Natural killer cell (primary cell): Measurements from ENCODE around the gene KCNA2. TPM values are rescaled to one million over a fixed set of nuclear protein-coding genes. Genes with fewer than 3 reads are reported as not detected.
A peak's percentile ranks its signal among the peaks of the same experiment; 100 is the strongest.

Experiments
- ATAC-seq, 3 donors: fragments of 150-1000 bp in 2 of 3; fragments of 200-7000 bp in 1 of 3; cut with Tn5 transposase; 1 replicate in 1 of 3; 2 replicates in 2 of 3; pipeline ENCODE4 v1.10.0; 2021; ENCODE audit warnings: mild to moderate bottlenecking in 2 of 3, moderate library complexity in 2 of 3
- DNase-seq, 2 donors: peaks; one replicate each; pipeline versions ENCODE4 v3.0.0 to v3.0.0-alpha.2; 2013 to 2021; ENCODE audit warnings: mixed read lengths in 1 of 2
- H3K27ac ChIP-seq: one replicate; pipeline ENCODE4 v1.5.1; 2013; ENCODE audit warnings: mild to moderate bottlenecking, low read length
- H3K27me3 ChIP-seq: one replicate; pipeline ENCODE4 v1.6.1; 2013; ENCODE audit warnings: low read length; ENCODE audit not compliant: control insufficient read depth, insufficient read depth
- H3K36me3 ChIP-seq: one replicate; pipeline ENCODE4 v1.6.1; 2013; ENCODE audit warnings: low read length; ENCODE audit not compliant: control insufficient read depth, insufficient read depth
- H3K4me1 ChIP-seq: one replicate; pipeline ENCODE4 v1.6.1; 2013; ENCODE audit warnings: low read length; ENCODE audit not compliant: control insufficient read depth, insufficient read depth
- H3K4me3 ChIP-seq: one replicate; pipeline ENCODE4 v1.5.1; 2013; ENCODE audit warnings: low read length
- H3K9me3 ChIP-seq: one replicate; pipeline ENCODE4 v1.6.1; 2013; ENCODE audit warnings: low read length; ENCODE audit not compliant: control insufficient read depth, insufficient read depth
- H3K27ac Mint-ChIP-seq, 2 donors: one replicate each; pipeline ENCODE4 v1.8.0; 2022; ENCODE audit warnings: mild to moderate bottlenecking in 2 of 2, mixed read lengths in 2 of 2, moderate library complexity in 1 of 2
- H3K27me3 Mint-ChIP-seq, 2 donors: one replicate each; pipeline ENCODE4 v1.8.0; 2022; ENCODE audit warnings: low read depth in 2 of 2, mixed read lengths in 2 of 2
- H3K36me3 Mint-ChIP-seq: one replicate; pipeline ENCODE4 v1.8.0; 2022; ENCODE audit warnings: mixed read lengths
- H3K4me1 Mint-ChIP-seq, 2 donors: one replicate each; pipeline ENCODE4 v1.8.0; 2022; ENCODE audit warnings: mixed read lengths in 2 of 2
- H3K4me3 Mint-ChIP-seq: one replicate; pipeline ENCODE4 v1.8.0; 2022; ENCODE audit warnings: mild to moderate bottlenecking, moderate library complexity, mixed read lengths
- H3K9me3 Mint-ChIP-seq, 2 donors: one replicate each; pipeline ENCODE4 v1.8.0; 2022; ENCODE audit warnings: mixed read lengths in 2 of 2
- WGBS: methylation state at CpG from one replicate; pipeline ENCODE4 v1.1.7; 2013; ENCODE audit warnings: missing lambda C conversion rate; ENCODE audit not compliant: insufficient coverage; 5-methylcytosine and 5-hydroxymethylcytosine counted together
- intact Hi-C: fragments of 100-400 bp; cut with micrococcal nuclease; formaldehyde crosslinking; loops from one replicate; pipeline ENCODE4 v1.14.2; 2022
- total RNA-seq, 4 donors: library from RNA; stranded (reverse); fragments of 120-200 nt in 1 of 4; gene quantifications; one replicate each; pipeline versions ENCODE4 v1.2.3 to v1.2.4, GENCODE V29; 2013 to 2022
- TF ChIP-seq, protein P1 (sequence below): fragments of 200-600 bp; IDR thresholded peaks from one replicate; pipeline ENCODE4 v1.8.0; 2022; ENCODE audit warnings: antibody characterized with exemption

The KCNA2 gene
- total RNA-seq, 3 donors from 2014 or later (not counting 1 experiment from before 2014, with no cell fraction given), result 0.07 to 2.6 (median 0.26) TPM

DNA sequence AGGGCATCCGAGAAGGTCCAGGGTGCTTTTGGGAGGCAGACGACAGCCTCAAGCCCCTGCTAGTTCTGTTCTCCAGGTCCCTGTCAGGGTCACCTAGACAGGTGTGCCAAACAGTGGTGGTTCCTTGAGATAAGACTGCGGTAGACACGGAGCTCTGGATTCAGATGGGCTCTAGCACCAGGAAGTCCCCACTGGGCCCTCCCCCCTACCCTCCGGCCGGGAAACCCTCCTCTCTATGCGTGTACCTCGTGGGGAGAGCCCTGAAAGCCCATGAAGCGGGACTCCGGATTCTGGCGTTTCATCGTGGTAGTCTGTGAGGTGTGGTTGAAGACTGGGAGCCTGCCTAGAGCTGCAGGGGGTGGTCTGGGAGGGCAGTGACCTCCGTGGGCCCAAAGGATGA, 2.1 kb upstream of the KCNA2 start:
- no peak overlapping the region for H3K4me3 ChIP-seq
- ATAC-seq, result no peak
- TF ChIP-seq, protein P1, sequence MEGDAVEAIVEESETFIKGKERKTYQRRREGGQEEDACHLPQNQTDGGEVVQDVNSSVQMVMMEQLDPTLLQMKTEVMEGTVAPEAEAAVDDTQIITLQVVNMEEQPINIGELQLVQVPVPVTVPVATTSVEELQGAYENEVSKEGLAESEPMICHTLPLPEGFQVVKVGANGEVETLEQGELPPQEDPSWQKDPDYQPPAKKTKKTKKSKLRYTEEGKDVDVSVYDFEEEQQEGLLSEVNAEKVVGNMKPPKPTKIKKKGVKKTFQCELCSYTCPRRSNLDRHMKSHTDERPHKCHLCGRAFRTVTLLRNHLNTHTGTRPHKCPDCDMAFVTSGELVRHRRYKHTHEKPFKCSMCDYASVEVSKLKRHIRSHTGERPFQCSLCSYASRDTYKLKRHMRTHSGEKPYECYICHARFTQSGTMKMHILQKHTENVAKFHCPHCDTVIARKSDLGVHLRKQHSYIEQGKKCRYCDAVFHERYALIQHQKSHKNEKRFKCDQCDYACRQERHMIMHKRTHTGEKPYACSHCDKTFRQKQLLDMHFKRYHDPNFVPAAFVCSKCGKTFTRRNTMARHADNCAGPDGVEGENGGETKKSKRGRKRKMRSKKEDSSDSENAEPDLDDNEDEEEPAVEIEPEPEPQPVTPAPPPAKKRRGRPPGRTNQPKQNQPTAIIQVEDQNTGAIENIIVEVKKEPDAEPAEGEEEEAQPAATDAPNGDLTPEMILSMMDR, result no peak
- no peaks in the 10 kb centered on the region for H3K9me3 ChIP-seq
- H3K27ac Mint-ChIP-seq, result no peak overlapping the region
- intact Hi-C loops, result no loop called here
- H3K4me1 Mint-ChIP-seq, result peaks cover 0 to 13% of the 10 kb centered on the region in 2 donors
- no peak for DNase-seq
- peaks cover 25% of the 10 kb centered on the region for H3K27me3 ChIP-seq
- H3K27me3 Mint-ChIP-seq, result peaks cover 58 to 73% of the 10 kb centered on the region in 2 donors
- 60% methylated on average over 12 of the region's 13 CpGs for WGBS
- H3K27ac ChIP-seq, result no peak overlapping the region
- peaks cover 19% of the 10 kb centered on the region for H3K4me1 ChIP-seq
- peak overlapping the region; percentile 35 for H3K4me3 Mint-ChIP-seq
- no peaks in the 10 kb centered on the region for H3K36me3 Mint-ChIP-seq
- H3K9me3 Mint-ChIP-seq, result no peaks in the 10 kb centered on the region
- H3K36me3 ChIP-seq, result no peaks in the 10 kb centered on the region

DNA sequence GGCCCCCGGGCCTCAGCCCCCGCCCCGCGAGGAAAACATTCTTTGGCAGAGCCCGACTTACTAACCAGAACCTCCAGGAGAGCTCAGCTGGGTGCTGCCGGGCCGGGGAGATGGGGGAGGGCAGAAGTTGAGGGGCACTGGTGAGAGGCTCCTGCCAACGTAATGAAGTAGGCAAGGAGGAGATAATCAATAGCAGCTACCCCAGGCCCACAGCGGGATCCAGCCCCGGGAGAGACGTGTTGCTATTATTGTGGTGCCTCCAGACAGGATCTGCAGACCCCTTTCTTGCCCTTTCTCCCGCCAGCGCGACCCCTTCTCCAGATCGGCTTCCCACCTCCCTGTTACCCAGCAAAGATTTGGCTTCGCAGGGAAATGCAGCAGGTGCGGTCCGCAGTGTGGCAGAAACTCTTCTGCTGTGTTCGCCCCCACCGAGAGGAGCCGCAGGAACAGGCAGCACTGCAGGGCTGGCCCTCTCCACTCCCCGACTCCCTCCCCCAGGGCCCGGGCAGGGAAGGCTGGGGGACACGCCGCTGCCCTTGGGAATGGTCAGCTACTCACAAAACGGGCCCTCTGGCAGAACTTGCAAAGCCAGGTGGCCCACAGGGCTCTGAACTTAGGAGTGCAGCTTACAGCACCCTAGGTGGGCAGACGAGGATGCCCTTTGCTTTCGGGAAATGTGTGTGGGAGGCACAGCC, 1.5 kb upstream of the KCNA2 start:
- no peak overlapping the region for H3K27ac Mint-ChIP-seq
- H3K27me3 Mint-ChIP-seq, result peaks cover 54 to 70% of the 10 kb centered on the region in 2 donors

DNA sequence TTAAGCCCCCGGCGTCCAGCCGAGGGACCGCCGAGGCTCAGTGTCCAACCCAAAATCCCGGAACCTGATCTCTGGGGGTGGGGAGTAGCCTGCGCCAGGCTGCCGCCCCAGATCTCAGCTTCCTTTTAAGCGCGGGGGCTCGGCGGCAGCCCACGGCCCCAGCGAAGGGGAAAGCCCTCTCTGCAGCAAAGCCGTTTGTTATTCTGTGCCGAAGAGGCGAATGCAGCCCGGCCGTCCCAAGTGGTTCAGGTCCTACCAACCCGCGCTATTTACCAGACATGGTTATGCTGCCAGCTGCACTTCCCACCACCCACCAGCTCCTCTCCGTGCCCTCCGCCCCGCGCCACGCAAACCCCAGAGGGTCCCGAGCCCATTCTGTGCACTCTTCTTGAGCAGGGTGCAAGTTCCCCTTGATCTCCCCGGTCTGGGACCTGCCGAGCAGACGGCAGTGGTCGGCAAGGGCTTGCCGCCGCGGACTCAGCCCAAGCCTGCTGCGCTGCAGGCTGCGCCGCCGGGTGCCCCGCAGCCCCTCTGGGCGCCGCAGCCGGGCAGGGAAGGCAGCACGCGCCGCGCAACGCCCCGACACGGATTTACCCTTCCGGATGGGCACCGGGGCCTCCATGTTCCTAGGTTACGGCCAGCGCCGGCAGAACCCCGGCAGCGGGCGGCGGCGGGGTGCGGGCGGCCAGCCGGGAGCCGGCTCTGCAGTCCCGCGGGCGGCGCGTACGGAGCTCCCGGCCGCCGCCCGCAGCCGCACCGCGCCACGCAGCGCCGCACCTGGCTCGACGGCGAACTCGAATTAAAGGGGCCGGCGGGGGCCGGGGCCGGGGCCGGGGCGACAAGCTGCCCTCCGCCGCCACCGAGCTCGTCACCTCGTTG, 738 bp upstream of the KCNA2 start:
- H3K4me3 ChIP-seq, result peak overlapping the region; percentile 37
- H3K9me3 ChIP-seq, result no peaks in the 10 kb centered on the region
- 1% methylated on average over 94 of the region's 94 CpGs for WGBS
- peak overlapping the region; percentile 87 for H3K4me3 Mint-ChIP-seq
- H3K27ac Mint-ChIP-seq, result no peak overlapping the region
- DNase-seq (peak in 1 of 2 donors; percentile 39), ATAC-seq (peak; percentile 28 to 59 (median 29))
- H3K4me1 ChIP-seq, result peaks cover 19% of the 10 kb centered on the region
- TF ChIP-seq, protein P1, result no peak
- H3K36me3 Mint-ChIP-seq, result no peaks in the 10 kb centered on the region
- H3K9me3 Mint-ChIP-seq, result no peaks in the 10 kb centered on the region
- H3K4me1 Mint-ChIP-seq, result peaks cover 0 to 13% of the 10 kb centered on the region in 2 donors
- H3K36me3 ChIP-seq, result no peaks in the 10 kb centered on the region
- peaks cover 52 to 66% of the 10 kb centered on the region in 2 donors for H3K27me3 Mint-ChIP-seq
- intact Hi-C loops, result no loop called here
- peaks cover 25% of the 10 kb centered on the region for H3K27me3 ChIP-seq
- H3K27ac ChIP-seq, result no peak overlapping the region

More for the DNA sequence above, 1.5 kb upstream of the KCNA2 start:
- no peaks in the 10 kb centered on the region for H3K36me3 Mint-ChIP-seq
- H3K4me3 Mint-ChIP-seq, result peak overlapping the region; percentile 60
- H3K4me3 ChIP-seq, result no peak overlapping the region
- H3K27me3 ChIP-seq, result peaks cover 25% of the 10 kb centered on the region
- DNase-seq (peak in 1 of 2 donors; percentile 26), ATAC-seq (peak in 1 of 3 donors; percentile 14)
- no peaks in the 10 kb centered on the region for H3K9me3 ChIP-seq
- H3K9me3 Mint-ChIP-seq, result no peaks in the 10 kb centered on the region
- peaks cover 0 to 13% of the 10 kb centered on the region in 2 donors for H3K4me1 Mint-ChIP-seq
- H3K27ac ChIP-seq, result no peak overlapping the region
- TF ChIP-seq, protein P1, result no peak
- intact Hi-C loops, result no loop called here
- 13% methylated on average over 28 of the region's 28 CpGs for WGBS
- H3K4me1 ChIP-seq, result peaks cover 19% of the 10 kb centered on the region
- no peaks in the 10 kb centered on the region for H3K36me3 ChIP-seq
